ENCODE data around the gene SCYL1.
A peak's percentile ranks its signal among the peaks of the same experiment; 100 is the strongest.

The SCYL1 gene

GRCh38 chr11:65524741-65525545 lies at the start of gene SCYL1:
TSS of gene SCYL1 (plus strand) at chr11:65525083. CDS start at chr11:65525154, 71 bp downstream.
- peak; percentile 67 to 71 for DNase-seq (ENCODE audit: low read depth in 2 of 2)

- DNase-seq (ENCODE audit: low read depth in 2 of 2): no peak
Observed at GRCh38 chr11:65476632-65477148, 48.2 kb upstream of the SCYL1 start.

GRCh38 chr11:65477149-65477965 lies 47.5 kb upstream of the SCYL1 start:
- peak; percentile 92 to 97 for DNase-seq (ENCODE audit: low read depth in 2 of 2)

GRCh38 chr11:65478388-65479183 lies 46.3 kb upstream of the SCYL1 start:
- DNase-seq (ENCODE audit: low read depth in 2 of 2): no peak

GRCh38 chr11:65479184-65480145 lies 45.4 kb upstream of the SCYL1 start:
- DNase-seq (ENCODE audit: low read depth in 2 of 2): no peak

- no peak for DNase-seq (ENCODE audit: low read depth in 2 of 2)
Observed at GRCh38 chr11:65482306-65482850, 42.5 kb upstream of the SCYL1 start.

- no peak for DNase-seq (ENCODE audit: low read depth in 2 of 2)
Observed at GRCh38 chr11:65485920-65486219, 39.0 kb upstream of the SCYL1 start.

GRCh38 chr11:65486570-65487466 lies 38.1 kb upstream of the SCYL1 start:
- DNase-seq (ENCODE audit: low read depth in 2 of 2): no peak

- no peak for DNase-seq (ENCODE audit: low read depth in 2 of 2)
Observed at GRCh38 chr11:65487467-65488272, 37.2 kb upstream of the SCYL1 start.

- no peak for DNase-seq (ENCODE audit: low read depth in 2 of 2)
Observed at GRCh38 chr11:65488273-65489034, 36.4 kb upstream of the SCYL1 start.

- DNase-seq (ENCODE audit: low read depth in 2 of 2): no peak
Observed at GRCh38 chr11:65489035-65489705, 35.7 kb upstream of the SCYL1 start.

- no peak for DNase-seq (ENCODE audit: low read depth in 2 of 2)
Observed at GRCh38 chr11:65489706-65490320, 35.1 kb upstream of the SCYL1 start.

- no peak for DNase-seq (ENCODE audit: low read depth in 2 of 2)
Observed at GRCh38 chr11:65491163-65491465, 33.8 kb upstream of the SCYL1 start.

GRCh38 chr11:65491614-65492386 lies 33.1 kb upstream of the SCYL1 start:
- no peak for DNase-seq (ENCODE audit: low read depth in 2 of 2)

GRCh38 chr11:65492387-65492636 lies 32.6 kb upstream of the SCYL1 start:
- no peak for DNase-seq (ENCODE audit: low read depth in 2 of 2)

GRCh38 chr11:65492637-65493366 lies 32.1 kb upstream of the SCYL1 start:
- no peak for DNase-seq (ENCODE audit: low read depth in 2 of 2)

Data from stimulated activated CD8-positive, alpha-beta memory T cell treated with anti-CD3 and anti-CD28 coated beads, Interleukin-2, amount 100 ng/mL, for 48 hours (primary cell).